ENCODE data around the gene IGSF23.

Gene IGSF23

GRCh38 chr19:44640518-44640917, 27.2 kb downstream of the IGSF23 start:
- no peak for DNase-seq (ENCODE audit: low read depth in 1 of 2, low spot score in 1 of 2)

- no peak for DNase-seq (ENCODE audit: low read depth in 1 of 2, low spot score in 1 of 2)
Observed at GRCh38 chr19:44641501-44642265, 28.3 kb downstream of the IGSF23 start.

- DNase-seq (ENCODE audit: low read depth in 1 of 2, low spot score in 1 of 2), result no peak
Observed at GRCh38 chr19:44642377-44642776, 29.0 kb downstream of the IGSF23 start.

GRCh38 chr19:44643605-44644401, 30.4 kb downstream of the IGSF23 start, which contains the start of gene PVR:
Gene PVR, plus strand, starts transcription at chr19:44643910. Its CDS starts 187 bp downstream, at chr19:44644097.
- peak in 1 of 2 donors; percentile 18 for DNase-seq (ENCODE audit: low read depth in 1 of 2, low spot score in 1 of 2)

- no peak for DNase-seq (ENCODE audit: low read depth in 1 of 2, low spot score in 1 of 2)
Observed at GRCh38 chr19:44644402-44645016, 31.1 kb downstream of the IGSF23 start.

- DNase-seq (ENCODE audit: low read depth in 1 of 2, low spot score in 1 of 2), result no peak
Observed at GRCh38 chr19:44645407-44646048, 32.2 kb downstream of the IGSF23 start.

- no peak for DNase-seq (ENCODE audit: low read depth in 1 of 2, low spot score in 1 of 2)
Observed at GRCh38 chr19:44646049-44646416, 32.7 kb downstream of the IGSF23 start.

- no peak for DNase-seq (ENCODE audit: low read depth in 1 of 2, low spot score in 1 of 2)
Observed at GRCh38 chr19:44647144-44647543, 33.8 kb downstream of the IGSF23 start.

- no peak for DNase-seq (ENCODE audit: low read depth in 1 of 2, low spot score in 1 of 2)
Observed at GRCh38 chr19:44648631-44649251, 35.4 kb downstream of the IGSF23 start.

GRCh38 chr19:44649578-44650145, 36.3 kb downstream of the IGSF23 start:
- no peak for DNase-seq (ENCODE audit: low read depth in 1 of 2, low spot score in 1 of 2)

- DNase-seq (ENCODE audit: low read depth in 1 of 2, low spot score in 1 of 2), result no peak
Observed at GRCh38 chr19:44653343-44653742, 40.0 kb downstream of the IGSF23 start.

- peak; percentile 42 to 51 for DNase-seq (ENCODE audit: low read depth in 1 of 2, low spot score in 1 of 2)
Observed at GRCh38 chr19:44653977-44654774, 40.8 kb downstream of the IGSF23 start.

- DNase-seq (ENCODE audit: low read depth in 1 of 2, low spot score in 1 of 2), result peak; percentile 32 to 59
Observed at GRCh38 chr19:44657211-44657921, 44.0 kb downstream of the IGSF23 start.

GRCh38 chr19:44658069-44658733, 44.8 kb downstream of the IGSF23 start:
- DNase-seq (ENCODE audit: low read depth in 1 of 2, low spot score in 1 of 2), result no peak

- no peak for DNase-seq (ENCODE audit: low read depth in 1 of 2, low spot score in 1 of 2)
Observed at GRCh38 chr19:44660081-44660480, 46.7 kb downstream of the IGSF23 start.

GRCh38 chr19:44661205-44661604, 47.8 kb downstream of the IGSF23 start:
- DNase-seq (ENCODE audit: low read depth in 1 of 2, low spot score in 1 of 2), result no peak

GRCh38 chr19:44661904-44662303, 48.5 kb downstream of the IGSF23 start:
- DNase-seq (ENCODE audit: low read depth in 1 of 2, low spot score in 1 of 2), result no peak

GRCh38 chr19:44662691-44663385, 49.5 kb downstream of the IGSF23 start:
- DNase-seq (ENCODE audit: low read depth in 1 of 2, low spot score in 1 of 2), result no peak

Data from stimulated activated CD4-positive, alpha-beta T cell treated with anti-CD3 and anti-CD28 coated beads, Interleukin-15, amount 100 ng/mL, for 1 hour (primary cell).